ENCODE results near the gene CNTF.

- TF ChIP-seq POLR2A (IDR thresholded peaks at IDR 0.05; ENCODE audit: low read length) (no peak), GATA1 (IDR thresholded peaks at IDR 0.05; ENCODE audit: low read depth, low read length) (no peak)
Measured at GRCh38 chr11:58596621-58597020, 25.8 kb upstream of the CNTF start.
